CD14-positive monocyte (primary cell): ENCODE data around the gene SDK1. TPM values are rescaled to one million over a fixed set of nuclear protein-coding genes. Genes with fewer than 3 reads are reported as not detected.

Experiments
- DNase-seq, 3 donors: peaks; one replicate each; pipeline ENCODE4 v3.0.0-alpha.2; 2011 to 2022
- H2AFZ ChIP-seq: 2 replicates; pipeline ENCODE4 v1.6.0; 2012; ENCODE audit warnings: mild to moderate bottlenecking, low read depth, low read length, inconsistent platforms; ENCODE audit not compliant: insufficient read depth, poor library complexity, severe bottlenecking
- H3K27ac ChIP-seq, 2 donors: 1 replicate in 1 of 2; 2 replicates in 1 of 2; pipeline ENCODE4 v1.5.1; 2012 to 2013; ENCODE audit warnings: low read length in 2 of 2, control low read depth in 1 of 2, inconsistent platforms in 1 of 2, low read depth in 1 of 2, mild to moderate bottlenecking in 1 of 2
- H3K27me3 ChIP-seq, 2 donors: one replicate each; pipeline versions ENCODE4 v1.6.0 to v1.6.1; 2011 to 2013; ENCODE audit warnings: low read length in 2 of 2; ENCODE audit not compliant: control insufficient read depth in 2 of 2, insufficient read depth in 2 of 2
- H3K36me3 ChIP-seq, 2 donors: replicated peaks in 1 of 2; 1 replicate in 1 of 2; 2 replicates in 1 of 2; pipeline versions ENCODE4 v1.5.1 to v1.6.1; 2012 to 2013; ENCODE audit warnings: low read length in 2 of 2, control low read depth in 1 of 2, inconsistent platforms in 1 of 2, mild to moderate bottlenecking in 1 of 2; ENCODE audit not compliant: insufficient read depth in 2 of 2, control insufficient read depth in 1 of 2
- H3K4me1 ChIP-seq, 2 donors: 1 replicate in 1 of 2; 2 replicates in 1 of 2; pipeline versions ENCODE4 v1.5.1 to v1.6.1; 2012 to 2013; ENCODE audit warnings: low read length in 2 of 2, control low read depth in 1 of 2, inconsistent platforms in 1 of 2, mild to moderate bottlenecking in 1 of 2, moderate library complexity in 1 of 2; ENCODE audit not compliant: insufficient read depth in 2 of 2, control insufficient read depth in 1 of 2
- H3K4me2 ChIP-seq: replicated peaks from 2 replicates; pipeline ENCODE3; 2012; ENCODE audit warnings: low read length, moderate library complexity, mild to moderate bottlenecking; ENCODE audit not compliant: poor library complexity, severe bottlenecking; ENCODE audit errors: extremely low read depth
- H3K4me3 ChIP-seq, 3 experiments: fragments of 200-600 bp in 1 of 3; sonication (generic) in 1 of 3; replicated peaks in 1 of 3; 1 replicate in 2 of 3; 2 replicates in 1 of 3; pipeline ENCODE4 v1.5.1; 2011 to 2013; ENCODE audit warnings: low read length in 3 of 3, mild to moderate bottlenecking in 3 of 3, control low read depth in 2 of 3, low read depth in 2 of 3, inconsistent platforms in 1 of 3, moderate library complexity in 1 of 3
- H3K79me2 ChIP-seq: 2 replicates; pipeline ENCODE4 v1.6.0; 2012; ENCODE audit warnings: mild to moderate bottlenecking, control low read depth, inconsistent platforms, low read length, moderate library complexity; ENCODE audit not compliant: insufficient read depth
- H3K9ac ChIP-seq: 2 replicates; pipeline ENCODE4 v1.6.0; 2017; ENCODE audit warnings: low read length, mild to moderate bottlenecking; ENCODE audit not compliant: insufficient read depth, poor library complexity, severe bottlenecking
- H3K9me3 ChIP-seq, 2 donors: replicated peaks in 1 of 2; 1 replicate in 1 of 2; 2 replicates in 1 of 2; pipeline versions ENCODE4 v1.5.1 to v1.6.1; 2012 to 2013; ENCODE audit warnings: low read length in 2 of 2, control low read depth in 1 of 2; ENCODE audit not compliant: control insufficient read depth in 1 of 2, insufficient read depth in 1 of 2
- H4K20me1 ChIP-seq: 2 replicates; pipeline ENCODE4 v1.6.0; 2012; ENCODE audit warnings: mild to moderate bottlenecking, low read length, control low read depth, moderate library complexity; ENCODE audit not compliant: insufficient read depth
- H3K27ac Mint-ChIP-seq, 7 donors: one replicate each; pipeline ENCODE4 v1.8.0; 2020; ENCODE audit warnings: mild to moderate bottlenecking in 7 of 7, mixed read lengths in 7 of 7, moderate library complexity in 6 of 7, inconsistent platforms in 2 of 7
- H3K27me3 Mint-ChIP-seq, 3 donors: one replicate each; pipeline ENCODE4 v1.8.0; 2021 to 2022; ENCODE audit warnings: low read depth in 3 of 3, mild to moderate bottlenecking in 3 of 3, mixed read lengths in 3 of 3, moderate library complexity in 3 of 3, inconsistent platforms in 1 of 3
- H3K36me3 Mint-ChIP-seq, 2 donors: one replicate each; pipeline ENCODE4 v1.8.0; 2020; ENCODE audit warnings: mixed read lengths in 2 of 2, inconsistent platforms in 1 of 2, mild to moderate bottlenecking in 1 of 2
- H3K4me1 Mint-ChIP-seq: one replicate; pipeline ENCODE4 v1.8.0; 2020; ENCODE audit warnings: mild to moderate bottlenecking, mixed read lengths
- H3K4me3 Mint-ChIP-seq, 2 donors: one replicate each; pipeline ENCODE4 v1.8.0; 2020; ENCODE audit warnings: mild to moderate bottlenecking in 2 of 2, mixed read lengths in 2 of 2, moderate library complexity in 1 of 2
- H3K9me3 Mint-ChIP-seq, 7 donors: one replicate each; pipeline ENCODE4 v1.8.0; 2020 to 2022; ENCODE audit warnings: mixed read lengths in 7 of 7, mild to moderate bottlenecking in 6 of 7, moderate library complexity in 6 of 7, inconsistent platforms in 2 of 7
- WGBS: methylation state at CpG from one replicate; pipeline ENCODE4 v1.1.5; 2013; ENCODE audit warnings: missing lambda C conversion rate; ENCODE audit not compliant: insufficient coverage; 5-methylcytosine and 5-hydroxymethylcytosine counted together
- intact Hi-C, 2 donors: fragments of 100-400 bp; cut with micrococcal nuclease; formaldehyde crosslinking; loops; one replicate each; pipeline versions ENCODE4 v1.15.0 to v1.15.1; 2023
- polyA plus RNA-seq, 3 donors: library from polyadenylated mRNA; depleted of rRNA in 1 of 3; unstranded in 2 of 3; stranded (reverse) in 1 of 3; fragments of 300-500 nt in 2 of 3; fragments of >200 nt in 1 of 3; fragmentation: Illumina TruSeq in 2 of 3; gene quantifications; 1 replicate in 2 of 3; 2 replicates in 1 of 3; pipeline ENCODE4 v1.2.3, GENCODE V29; 2012 to 2021
- TF ChIP-seq, protein P1 (sequence below): fragments of 200-600 bp; IDR thresholded peaks from one replicate; pipeline ENCODE4 v1.8.0; 2022; ENCODE audit warnings: antibody characterized with exemption, mild to moderate bottlenecking

The SDK1 gene
- polyA plus RNA-seq, 3 donors, result 0.01 TPM; not detected in 2

GRCh38 chr7:3488829-3489228 lies 187.8 kb downstream of the SDK1 start:
- 90% methylated on average over 2 of the region's 3 CpGs for WGBS
- peaks cover 0 to 2% (median 0%) of the 10 kb centered on the region in 7 donors for H3K9me3 Mint-ChIP-seq
- H3K4me1 Mint-ChIP-seq, result no peaks in the 10 kb centered on the region
- Histone ChIP-seq H4K20me1 (no peaks in the 10 kb centered on the region), H3K79me2 (no peaks in the 10 kb centered on the region), H3K9me3 (no peaks in the 10 kb centered on the region), H3K4me2 (no peak overlapping the region), H2AFZ (no peak overlapping the region), H3K4me1 (no peaks in the 10 kb centered on the region), H3K9ac (no peak overlapping the region), H3K4me3 (no peak overlapping the region), H3K27ac (no peak overlapping the region), H3K27me3 (no peaks in the 10 kb centered on the region), H3K36me3 (no peaks in the 10 kb centered on the region)
- intact Hi-C loops, result no loop called here
- H3K4me3 Mint-ChIP-seq, result no peak overlapping the region
- no peaks in the 10 kb centered on the region for H3K36me3 Mint-ChIP-seq
- TF ChIP-seq, protein P1, sequence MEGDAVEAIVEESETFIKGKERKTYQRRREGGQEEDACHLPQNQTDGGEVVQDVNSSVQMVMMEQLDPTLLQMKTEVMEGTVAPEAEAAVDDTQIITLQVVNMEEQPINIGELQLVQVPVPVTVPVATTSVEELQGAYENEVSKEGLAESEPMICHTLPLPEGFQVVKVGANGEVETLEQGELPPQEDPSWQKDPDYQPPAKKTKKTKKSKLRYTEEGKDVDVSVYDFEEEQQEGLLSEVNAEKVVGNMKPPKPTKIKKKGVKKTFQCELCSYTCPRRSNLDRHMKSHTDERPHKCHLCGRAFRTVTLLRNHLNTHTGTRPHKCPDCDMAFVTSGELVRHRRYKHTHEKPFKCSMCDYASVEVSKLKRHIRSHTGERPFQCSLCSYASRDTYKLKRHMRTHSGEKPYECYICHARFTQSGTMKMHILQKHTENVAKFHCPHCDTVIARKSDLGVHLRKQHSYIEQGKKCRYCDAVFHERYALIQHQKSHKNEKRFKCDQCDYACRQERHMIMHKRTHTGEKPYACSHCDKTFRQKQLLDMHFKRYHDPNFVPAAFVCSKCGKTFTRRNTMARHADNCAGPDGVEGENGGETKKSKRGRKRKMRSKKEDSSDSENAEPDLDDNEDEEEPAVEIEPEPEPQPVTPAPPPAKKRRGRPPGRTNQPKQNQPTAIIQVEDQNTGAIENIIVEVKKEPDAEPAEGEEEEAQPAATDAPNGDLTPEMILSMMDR, result no peak
- no peak for DNase-seq
- peaks cover 0 to 2% (median 0%) of the 10 kb centered on the region in 3 donors for H3K27me3 Mint-ChIP-seq
- H3K27ac Mint-ChIP-seq, result no peak overlapping the region

DNA sequence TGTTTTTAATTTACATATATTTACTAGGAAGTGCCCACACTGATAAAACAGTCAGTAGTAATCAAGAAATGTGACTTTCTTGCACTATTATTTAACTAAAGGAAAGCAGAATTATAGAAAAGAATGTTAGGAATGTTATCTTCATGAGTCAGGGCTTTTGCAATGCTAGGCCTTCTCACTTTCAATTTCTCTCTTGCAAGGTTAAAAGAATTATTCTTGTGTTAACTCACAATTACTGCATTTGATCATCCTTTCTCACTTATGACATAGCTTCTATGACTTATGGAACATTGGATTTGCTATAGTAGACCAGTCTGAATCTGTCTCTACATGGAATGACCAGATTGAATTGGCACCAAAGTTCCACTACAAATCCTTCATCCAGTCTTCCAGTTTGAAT lies 192.4 kb downstream of the SDK1 start:
- Mint-ChIP-seq H3K9me3 (peaks cover 0 to 2% (median under 1%) of the 10 kb centered on the region in 7 donors), H3K4me1 (no peaks in the 10 kb centered on the region), H3K4me3 (no peak overlapping the region), H3K27me3 (peaks cover 0 to 1% (median 0%) of the 10 kb centered on the region in 3 donors), H3K27ac (no peak overlapping the region), H3K36me3 (no peaks in the 10 kb centered on the region)
- H3K9me3 ChIP-seq, result no peaks in the 10 kb centered on the region
- intact Hi-C loops, result no loop called here
- no peak overlapping the region for H3K27ac ChIP-seq
- no peaks in the 10 kb centered on the region for H3K36me3 ChIP-seq
- H3K4me3 ChIP-seq, result no peak overlapping the region
- DNase-seq, result no peak
- H3K4me1 ChIP-seq, result no peaks in the 10 kb centered on the region
- no peak overlapping the region for H3K9ac ChIP-seq
- no peak overlapping the region for H2AFZ ChIP-seq
- TF ChIP-seq, protein P1, result no peak
- H3K27me3 ChIP-seq, result no peaks in the 10 kb centered on the region
- H4K20me1 ChIP-seq, result no peaks in the 10 kb centered on the region
- H3K79me2 ChIP-seq, result no peaks in the 10 kb centered on the region
- H3K4me2 ChIP-seq, result no peak overlapping the region
